Measurements from ENCODE around the gene JPH3. TPM values are rescaled to one million over a fixed set of nuclear protein-coding genes. Genes with fewer than 3 reads are reported as not detected.
A peak's percentile ranks its signal among the peaks of the same experiment; 100 is the strongest.

Gene JPH3
- total RNA-seq, 1 experiment from 2014 or later: 39.0 TPM

DNA sequence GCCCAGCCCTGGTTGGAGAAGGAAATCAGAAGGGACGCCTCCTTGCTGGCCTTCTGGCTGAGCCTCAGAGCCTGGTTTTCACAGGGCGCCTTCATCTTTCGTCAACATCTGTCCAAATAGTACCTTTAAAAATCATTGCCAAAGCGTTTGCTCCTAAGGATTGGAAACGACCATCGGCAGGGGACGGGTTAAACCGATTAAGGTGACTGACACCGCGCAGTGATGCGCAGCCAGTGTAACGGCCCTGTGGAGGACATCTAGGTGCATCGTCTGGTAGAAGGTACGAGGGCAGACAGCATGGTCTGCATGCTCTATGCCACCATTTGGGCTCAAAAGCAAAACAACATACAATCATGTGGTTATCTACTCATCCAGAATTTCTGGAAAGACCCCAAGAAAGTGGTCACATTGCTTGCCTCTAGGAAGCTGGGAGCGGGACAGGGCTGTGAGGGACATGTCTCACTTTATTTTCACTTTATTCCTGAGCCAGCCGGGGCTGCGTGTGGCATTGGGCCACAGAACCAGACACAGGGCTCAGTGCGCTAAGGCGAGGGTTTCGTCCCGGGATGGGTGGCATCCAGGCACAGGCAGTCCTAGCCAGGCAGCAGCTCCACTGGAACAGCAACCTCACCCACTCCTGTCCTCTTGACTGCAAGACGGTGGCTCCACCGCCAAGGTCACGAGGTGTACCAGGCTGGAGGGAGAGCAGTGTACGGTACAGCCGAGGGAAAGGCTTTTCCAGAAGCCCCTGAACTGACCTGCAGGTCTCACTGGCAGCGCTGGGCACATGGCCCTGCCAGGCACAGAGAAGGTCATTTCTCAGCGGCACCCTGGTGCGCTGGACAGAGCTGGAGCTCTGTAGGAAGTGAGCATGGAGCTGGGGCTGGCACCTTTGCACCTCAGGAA, 40.9 kb upstream of the JPH3 start:
- Mint-ChIP-seq H3K4me1 (no peaks in the 10 kb centered on the region), H3K27ac (no peak overlapping the region), H3K27me3 (ENCODE audit: low read depth) (no peaks in the 10 kb centered on the region; the same call in 1 of the 2 replicates), H3K9me3 (peaks cover 19% of the 10 kb centered on the region), H3K36me3 (peaks cover 3% of the 10 kb centered on the region; the same call in 1 of the 2 replicates), H3K4me3 (no peak overlapping the region)
- ATAC-seq (no peak), DNase-seq (ENCODE audit: low spot score) (no peak)
- POLR2A ChIA-PET: no interaction called here
- CTCF ChIA-PET: interaction anchor here (0.7 to 4.3 kb wide), 9 partner anchors 10 to 178 kb away, joined by 3 to 81 read pairs (median 4); partner anchors contain the start of gene FBXO31
- TF ChIP-seq ZNF317 (CRISPR knock-in tag; IDR thresholded peaks at IDR 0.05; ENCODE audit: borderline replicate concordance, low read depth) (no peak), ZBTB43 (CRISPR knock-in tag; IDR thresholded peaks at IDR 0.05) (no peak), ATF1 (CRISPR knock-in tag; IDR thresholded peaks at IDR 0.05) (no peak), E2F1 (CRISPR knock-in tag; IDR thresholded peaks at IDR 0.05) (no peak), ZNF121 (CRISPR knock-in tag; IDR thresholded peaks at IDR 0.05) (0 out of 2 replicates have a peak, but pooled peaks have one; percentile 3), JAZF1 (CRISPR knock-in tag; IDR thresholded peaks at IDR 0.05) (no peak)

DNA sequence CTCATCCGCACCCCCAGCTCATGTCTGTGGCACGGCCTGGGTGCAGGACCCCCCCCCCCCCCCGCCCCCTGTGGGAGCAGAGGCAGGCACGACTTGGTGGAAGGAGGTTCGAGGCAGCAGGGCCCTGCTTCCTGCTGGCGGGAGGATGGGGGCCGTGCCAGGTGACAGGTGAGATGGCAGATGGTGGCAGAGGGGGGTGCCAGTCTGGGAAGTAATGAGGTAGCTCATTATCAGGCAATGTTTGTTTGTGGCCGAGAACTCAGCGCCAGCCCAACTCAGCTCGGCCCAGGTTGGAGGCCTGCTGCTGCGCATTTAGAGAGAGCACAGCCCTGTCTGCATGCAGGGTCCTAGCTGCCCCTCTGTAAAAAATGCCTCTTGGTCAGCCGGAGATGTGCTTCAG, 40.1 kb upstream of the JPH3 start:
- no peak for ATAC-seq
- H3K27me3 Mint-ChIP-seq (ENCODE audit: low read depth): no peaks in the 10 kb centered on the region; the same call in 1 of the 2 replicates

More for the DNA sequence above, 40.1 kb upstream of the JPH3 start:
- H3K4me1 Mint-ChIP-seq: no peaks in the 10 kb centered on the region
- H3K27ac Mint-ChIP-seq: no peak overlapping the region
- H3K9me3 Mint-ChIP-seq: peaks cover 19% of the 10 kb centered on the region
- H3K36me3 Mint-ChIP-seq: peaks cover 3% of the 10 kb centered on the region; the same call in 1 of the 2 replicates
- TF ChIP-seq TEAD4 (CRISPR knock-in tag; IDR thresholded peaks at IDR 0.05) (no peak), ZNF532 (CRISPR knock-in tag; IDR thresholded peaks at IDR 0.05; ENCODE audit: borderline replicate concordance) (no peak), ZNF416 (CRISPR knock-in tag; IDR thresholded peaks at IDR 0.05) (no peak), CDX4 (CRISPR knock-in tag; IDR thresholded peaks at IDR 0.05; ENCODE audit: borderline replicate concordance) (no peak), FOXJ3 (CRISPR knock-in tag; IDR thresholded peaks at IDR 0.05; ENCODE audit: borderline replicate concordance) (no peak), ZNF396 (CRISPR knock-in tag; IDR thresholded peaks at IDR 0.05; ENCODE audit: borderline replicate concordance) (no peak), TCF7 (CRISPR knock-in tag; IDR thresholded peaks at IDR 0.05; ENCODE audit: low read depth) (no peak), MLX (CRISPR knock-in tag; IDR thresholded peaks at IDR 0.05) (no peak), NFYB (CRISPR knock-in tag; conservative IDR thresholded peaks at IDR 0.05; ENCODE audit: low read depth) (no peak), JUN (CRISPR knock-in tag; IDR thresholded peaks at IDR 0.05) (no peak), FOXP1 (CRISPR knock-in tag; IDR thresholded peaks at IDR 0.05; ENCODE audit: borderline replicate concordance) (no peak), TP53 (CRISPR knock-in tag; IDR thresholded peaks at IDR 0.05) (no peak), SOX15 (CRISPR knock-in tag; IDR thresholded peaks at IDR 0.05) (no peak)
- TF ChIP-seq, protein P1, sequence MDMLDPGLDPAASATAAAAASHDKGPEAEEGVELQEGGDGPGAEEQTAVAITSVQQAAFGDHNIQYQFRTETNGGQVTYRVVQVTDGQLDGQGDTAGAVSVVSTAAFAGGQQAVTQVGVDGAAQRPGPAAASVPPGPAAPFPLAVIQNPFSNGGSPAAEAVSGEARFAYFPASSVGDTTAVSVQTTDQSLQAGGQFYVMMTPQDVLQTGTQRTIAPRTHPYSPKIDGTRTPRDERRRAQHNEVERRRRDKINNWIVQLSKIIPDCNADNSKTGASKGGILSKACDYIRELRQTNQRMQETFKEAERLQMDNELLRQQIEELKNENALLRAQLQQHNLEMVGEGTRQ (CRISPR knock-in tag; IDR thresholded peaks at IDR 0.05): no peak
- TF ChIP-seq, protein P2, sequence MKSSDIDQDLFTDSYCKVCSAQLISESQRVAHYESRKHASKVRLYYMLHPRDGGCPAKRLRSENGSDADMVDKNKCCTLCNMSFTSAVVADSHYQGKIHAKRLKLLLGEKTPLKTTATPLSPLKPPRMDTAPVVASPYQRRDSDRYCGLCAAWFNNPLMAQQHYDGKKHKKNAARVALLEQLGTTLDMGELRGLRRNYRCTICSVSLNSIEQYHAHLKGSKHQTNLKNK (CRISPR knock-in tag; IDR thresholded peaks at IDR 0.05): no peak
- POLR2A ChIA-PET: no interaction called here
- no peak overlapping the region for H3K4me3 Mint-ChIP-seq
- no peak for DNase-seq (ENCODE audit: low spot score)
- CTCF ChIA-PET: interaction anchor here (0.6 to 4.3 kb wide), 5 partner anchors 10 to 75 kb away, joined by 3 to 81 read pairs (median 4); no protein-coding TSS in a partner anchor
